Amniotic stem cell (primary cell): ENCODE measurements around the gene GJB3.
"Not testable (repeated sequence)": the region's sequence is repeated elsewhere in the genome, so short reads cannot be mapped to it uniquely, and the experiment has no call there.

ENCODE experiments used
- DNase-seq: peaks from one replicate; lab custom pipeline; 2025; lab: John Stamatoyannopoulos, UW

The GJB3 gene

GRCh38 chr1:34781071-34781843, at the start of gene GJB3:
TSS of gene GJB3 (plus strand) at chr1:34781214. CDS start at chr1:34784763, 3,549 bp downstream.
- no peak for DNase-seq

DNA sequence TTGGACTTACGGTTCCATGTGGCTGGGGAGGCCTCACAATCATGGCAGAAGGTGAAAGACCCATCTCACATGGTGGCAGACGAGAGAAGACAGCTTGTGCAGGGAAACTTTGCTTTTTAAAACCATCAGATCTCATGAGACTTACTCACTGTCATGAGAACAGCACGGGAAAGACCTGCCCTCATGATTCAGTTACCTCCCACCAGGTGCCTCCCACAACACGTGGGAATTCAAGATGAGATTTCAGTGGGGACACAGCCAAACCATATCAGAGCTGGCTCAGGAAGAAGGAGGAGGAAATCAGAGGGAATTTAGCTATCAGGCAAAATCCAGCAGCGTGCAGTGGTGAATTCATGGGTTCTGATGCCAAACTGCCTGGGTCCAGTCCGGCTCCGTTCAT, 48.2 kb upstream of the GJB3 start:
- not testable (repeated sequence) for DNase-seq

DNA sequence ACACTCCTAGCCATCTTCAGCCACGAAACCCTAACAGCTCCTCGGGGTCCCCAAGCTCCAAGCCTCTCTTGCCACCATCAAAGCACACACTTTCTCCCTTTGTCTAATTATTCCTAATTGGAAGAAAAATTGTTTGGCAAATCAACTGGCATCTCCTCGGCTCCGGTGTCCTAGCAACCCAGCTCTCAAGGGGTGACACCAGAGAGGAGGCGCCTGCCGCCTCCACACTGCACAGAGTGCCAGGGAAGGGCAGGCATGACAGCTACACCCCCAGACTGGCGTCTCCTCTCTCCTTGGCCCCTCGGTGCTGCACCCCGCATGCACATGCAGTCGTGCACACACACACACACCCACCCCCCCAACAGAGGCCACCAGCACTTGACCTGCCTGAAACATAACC, 44.3 kb upstream of the GJB3 start:
- DNase-seq: no peak

DNA sequence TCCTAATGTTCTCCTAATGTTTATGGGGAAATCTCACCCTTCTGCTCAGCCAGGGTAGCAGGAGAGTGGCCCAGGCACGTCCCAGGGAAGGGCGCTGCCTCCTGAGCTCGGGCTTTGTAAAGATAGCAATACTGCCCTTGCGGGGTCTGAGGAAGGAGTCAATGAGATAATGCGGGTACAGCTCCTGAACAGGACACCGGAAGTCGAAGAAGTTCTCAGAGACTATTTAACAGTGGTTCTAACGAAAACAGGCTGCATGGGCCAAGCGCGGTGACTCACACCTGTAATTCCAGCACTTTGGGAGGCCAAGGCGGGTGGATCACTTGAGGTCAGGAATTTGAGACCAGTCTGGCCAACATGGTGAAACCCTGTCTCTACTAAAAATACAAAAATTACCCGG, 43.8 kb upstream of the GJB3 start:
- DNase-seq: not testable (repeated sequence)

DNA sequence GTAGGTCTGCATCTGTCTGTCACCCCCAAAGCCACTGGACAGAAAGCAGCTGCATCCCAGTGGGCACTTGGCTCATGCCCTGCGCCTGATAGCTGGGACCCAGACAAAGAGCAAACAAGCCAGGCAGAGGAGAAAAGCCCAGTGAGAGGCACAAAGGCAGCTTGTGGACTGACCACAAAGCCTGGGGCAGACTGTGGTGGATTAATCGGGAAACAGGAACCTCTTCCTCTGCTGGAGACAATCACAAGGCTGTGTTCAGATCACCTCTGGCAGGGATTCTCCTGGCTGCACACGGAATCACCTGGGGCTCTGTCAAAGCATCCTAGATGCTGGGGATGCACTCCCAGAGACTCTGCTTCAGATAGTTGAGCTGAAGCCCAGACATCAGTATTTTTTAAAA, 41.4 kb upstream of the GJB3 start:
- no peak for DNase-seq

DNA sequence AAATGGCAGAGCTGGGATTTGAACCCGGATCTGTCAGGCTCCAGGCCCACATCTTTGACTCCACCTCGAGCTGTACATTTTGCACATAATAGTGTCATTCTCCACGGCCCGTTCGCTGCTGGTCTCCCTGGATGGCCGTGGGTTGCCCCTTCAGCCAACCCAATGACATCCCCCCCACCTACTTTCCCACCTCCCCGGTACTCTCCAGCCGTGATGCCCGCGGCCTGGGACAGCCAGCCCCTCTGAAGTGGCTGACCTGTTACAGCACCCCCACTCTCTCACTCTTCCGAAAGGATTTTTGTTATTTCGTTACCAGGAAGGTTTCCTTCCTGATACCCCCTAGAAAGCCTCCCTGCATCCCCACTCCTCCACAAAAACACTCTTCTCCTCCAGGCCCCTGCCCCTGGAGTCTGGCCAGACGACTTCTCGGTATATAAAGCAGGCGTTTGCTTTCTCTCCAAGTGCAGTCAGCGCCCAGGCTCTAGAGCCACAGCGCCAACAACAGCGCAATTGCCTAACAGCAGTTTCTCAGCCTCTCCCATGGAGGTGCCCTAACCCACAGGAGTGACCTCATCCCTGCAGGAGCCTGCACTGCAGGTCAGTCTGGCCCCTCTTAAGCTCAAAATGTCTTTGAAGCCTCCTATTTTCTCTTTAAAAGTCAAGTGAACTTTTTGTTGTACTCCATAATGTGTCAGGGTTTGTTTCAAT, 40.7 kb upstream of the GJB3 start:
- DNase-seq: no peak

DNA sequence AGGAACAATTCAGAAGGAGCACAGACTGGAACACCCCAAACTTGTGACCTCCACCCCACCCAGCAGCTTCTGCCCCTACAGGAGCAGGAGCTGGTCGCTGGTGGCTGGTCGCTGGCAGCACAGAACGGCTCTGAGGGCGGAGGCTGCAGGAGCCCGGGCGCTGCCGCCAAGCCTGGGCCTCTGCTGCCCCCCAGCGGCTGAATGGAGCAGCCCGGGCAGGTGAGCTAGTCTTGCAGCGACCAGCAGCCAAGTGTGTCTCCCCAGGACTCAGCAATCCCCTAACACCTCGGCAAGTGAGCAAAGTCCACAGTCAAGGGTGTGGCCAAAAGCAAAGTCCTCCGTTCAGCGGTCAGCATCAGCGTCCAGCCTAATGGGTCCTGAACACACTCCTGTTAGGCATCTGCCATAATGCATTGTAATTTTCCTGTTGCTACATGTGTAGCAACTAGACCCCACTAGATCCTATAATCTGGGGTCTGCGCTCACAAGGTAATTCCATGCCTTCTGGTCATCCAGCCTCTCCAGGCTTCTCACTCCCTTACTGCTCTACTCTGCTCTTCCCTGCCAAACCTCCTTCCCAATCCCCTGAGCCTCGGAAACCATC, 38.2 kb upstream of the GJB3 start:
- DNase-seq: peak; percentile 2

DNA sequence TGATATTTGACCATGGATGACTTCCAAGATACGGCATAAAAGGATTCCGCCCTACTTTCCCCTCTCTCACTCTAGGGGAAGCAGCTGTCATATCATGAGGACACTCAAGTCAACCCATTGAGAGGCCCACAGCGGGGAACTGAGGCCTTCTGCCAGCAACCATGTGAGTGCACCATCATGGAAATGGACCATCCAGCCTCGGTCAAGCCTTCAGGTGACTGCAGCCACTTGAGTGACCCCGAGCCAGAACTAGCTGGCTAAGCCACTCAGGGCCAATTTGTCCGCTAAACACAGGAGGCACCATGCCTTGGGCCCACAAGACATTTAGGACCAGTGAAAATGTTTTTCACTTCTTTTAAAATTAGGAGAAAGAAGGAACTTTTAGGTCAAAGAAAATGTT, 37.2 kb upstream of the GJB3 start:
- DNase-seq: no peak

- no peak for DNase-seq
These were observed 36.2 kb upstream of the GJB3 start for GRCh38 chr1:34744851-34745250.

GRCh38 chr1:34745666-34746065, 35.3 kb upstream of the GJB3 start:
- DNase-seq: no peak

DNA sequence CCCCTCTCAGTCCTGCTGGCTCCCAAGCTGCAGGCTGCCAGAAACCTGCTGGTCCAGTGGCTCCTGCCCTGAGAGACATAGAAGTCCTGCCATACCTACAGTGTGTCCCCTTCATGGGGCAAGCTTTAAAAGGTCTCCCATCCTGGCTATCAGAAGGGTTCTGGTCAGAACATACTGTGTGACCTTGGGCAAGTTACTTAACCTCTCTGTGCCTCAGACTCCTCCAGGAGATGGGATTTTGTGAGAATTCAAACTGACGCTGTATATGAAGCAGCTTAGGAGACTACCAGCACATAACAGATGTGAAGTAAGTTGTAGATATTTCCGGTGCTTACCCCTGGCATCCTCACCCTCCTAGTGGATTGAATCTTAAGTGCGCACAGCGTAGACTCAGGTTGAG, 34.9 kb upstream of the GJB3 start:
- DNase-seq: no peak

- DNase-seq: no peak
These were observed 34.0 kb upstream of the GJB3 start for GRCh38 chr1:34746785-34747637.

- no peak for DNase-seq
These were observed 33.4 kb upstream of the GJB3 start for GRCh38 chr1:34747638-34747941.

- no peak for DNase-seq
These were observed 31.0 kb upstream of the GJB3 start for GRCh38 chr1:34749992-34750391.

- no peak for DNase-seq
These were observed 30.4 kb upstream of the GJB3 start for GRCh38 chr1:34750610-34751009.

- DNase-seq: no peak
These were observed 27.9 kb upstream of the GJB3 start for GRCh38 chr1:34753163-34753562.

DNA sequence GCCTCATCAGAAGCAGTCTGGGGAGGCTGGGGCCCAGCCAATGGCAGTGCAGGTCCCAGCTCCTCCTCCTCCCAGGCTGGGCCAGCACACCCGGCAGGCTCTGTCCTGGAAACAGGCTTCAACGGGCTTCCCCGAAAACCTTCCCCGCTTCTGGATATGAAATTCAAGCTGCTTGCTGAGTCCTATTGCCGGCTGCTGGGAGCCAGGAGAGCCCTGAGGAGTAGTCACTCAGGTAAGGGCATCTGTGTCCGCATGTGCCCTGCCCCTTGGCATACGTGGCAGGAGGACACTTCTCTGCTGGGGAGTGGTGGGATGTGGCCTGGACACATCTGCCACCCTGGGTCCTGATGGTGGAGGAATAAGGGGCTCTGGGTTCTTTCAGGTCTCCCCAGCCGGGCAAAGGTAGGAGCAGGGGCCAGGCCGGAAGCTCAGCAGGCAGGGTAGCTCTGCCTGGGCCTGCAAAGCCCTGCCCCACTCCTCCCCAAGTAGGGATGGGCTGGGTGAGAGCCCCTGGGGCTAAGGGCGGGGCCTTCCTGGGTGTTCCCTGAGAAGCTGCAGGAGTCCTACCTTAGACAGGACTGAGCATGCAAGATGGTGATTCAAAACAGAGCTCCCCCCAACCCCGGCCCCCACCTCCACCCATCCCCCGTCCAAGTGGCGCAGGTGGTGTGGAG, 25.9 kb upstream of the GJB3 start, which contains the start of gene GJB5:
TSS of gene GJB5 (plus strand) at position 84 of the 674 bp plus-strand sequence. CDS start 2,284 bp downstream, outside the sequence.
- DNase-seq: no peak

- no peak for DNase-seq
These were observed 25.1 kb upstream of the GJB3 start for GRCh38 chr1:34755961-34756360.

- no peak for DNase-seq
These were observed 23.6 kb upstream of the GJB3 start for GRCh38 chr1:34757386-34757785.

DNA sequence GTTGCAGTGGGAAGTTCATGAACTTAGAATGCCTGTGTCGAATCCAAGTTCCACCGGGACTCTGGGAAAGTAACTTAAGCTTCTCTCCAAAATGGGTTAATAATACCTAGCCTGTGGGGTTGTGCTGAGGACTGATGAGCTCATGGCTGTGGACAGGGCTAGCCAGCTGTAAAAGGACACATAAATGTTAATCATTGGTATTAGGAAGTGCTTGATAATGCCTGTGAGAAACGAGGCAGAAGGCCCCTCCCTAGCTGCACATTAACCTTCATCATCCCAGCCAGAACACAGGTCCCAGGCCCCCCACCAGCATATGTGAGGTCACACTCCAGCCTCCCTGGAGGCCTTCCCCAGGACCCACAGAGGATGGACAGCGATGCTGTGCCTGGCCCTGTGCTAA, 22.3 kb upstream of the GJB3 start:
- no peak for DNase-seq

- no peak for DNase-seq
These were observed 21.3 kb upstream of the GJB3 start, which contains the start of gene GJB4 for GRCh38 chr1:34759503-34760357. TSS of gene GJB4 (plus strand) at chr1:34759740. CDS start at chr1:34761255, 1,515 bp downstream.
